ENCODE data around the gene C1orf87.

Gene C1orf87

DNA sequence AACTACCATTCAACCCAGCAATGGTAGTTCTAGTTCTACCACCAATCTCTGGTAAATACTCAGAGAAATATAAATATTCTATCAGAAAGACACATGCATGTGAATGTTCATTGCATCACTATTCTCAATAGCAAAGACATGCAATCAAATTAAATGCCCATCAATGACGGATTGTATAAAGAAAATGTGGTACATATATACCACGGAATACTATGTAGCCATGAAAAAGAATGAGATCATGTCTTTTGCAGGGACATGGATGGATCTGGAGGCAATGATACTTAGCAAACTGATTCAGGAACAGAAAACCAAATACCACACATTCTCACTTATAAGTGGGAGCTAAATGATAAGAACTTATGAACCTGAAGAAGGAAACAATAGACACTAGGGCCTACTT is 37.5 kb upstream of the C1orf87 start:
- TF ChIP-seq CTCF (IDR thresholded peaks at IDR 0.05; ENCODE audit: control extremely low read depth, extremely low read depth, low read depth, missing control alignments), result no peak
- ChIA-PET CTCF (interaction anchor here (1.8 kb wide), 2 partner anchors 10 to 19 kb away, joined by 5 read pairs; no protein-coding TSS in a partner anchor), POLR2A (no interaction called here)
- DNase-seq (ENCODE audit: extremely low spot score), result no peak

- DNase-seq (ENCODE audit: extremely low spot score), result no peak
- no peak for TF ChIP-seq CTCF (IDR thresholded peaks at IDR 0.05; ENCODE audit: control extremely low read depth, extremely low read depth, low read depth, missing control alignments)
- POLR2A ChIA-PET, result no interaction called here
- CTCF ChIA-PET, result interaction anchor here (0.9 to 1.0 kb wide), 2 partner anchors 16 to 49 kb away, joined by 3 read pairs; no protein-coding TSS in a partner anchor
Observed at GRCh38 chr1:60108196-60108595, 34.6 kb upstream of the C1orf87 start.

GRCh38 chr1:60103186-60103585 is 29.6 kb upstream of the C1orf87 start:
- POLR2A ChIA-PET, result no interaction called here
- DNase-seq (ENCODE audit: extremely low spot score), result no peak
- TF ChIP-seq CTCF (IDR thresholded peaks at IDR 0.05; ENCODE audit: control extremely low read depth, extremely low read depth, low read depth, missing control alignments), result no peak
- CTCF ChIA-PET, result no interaction called here

DNA sequence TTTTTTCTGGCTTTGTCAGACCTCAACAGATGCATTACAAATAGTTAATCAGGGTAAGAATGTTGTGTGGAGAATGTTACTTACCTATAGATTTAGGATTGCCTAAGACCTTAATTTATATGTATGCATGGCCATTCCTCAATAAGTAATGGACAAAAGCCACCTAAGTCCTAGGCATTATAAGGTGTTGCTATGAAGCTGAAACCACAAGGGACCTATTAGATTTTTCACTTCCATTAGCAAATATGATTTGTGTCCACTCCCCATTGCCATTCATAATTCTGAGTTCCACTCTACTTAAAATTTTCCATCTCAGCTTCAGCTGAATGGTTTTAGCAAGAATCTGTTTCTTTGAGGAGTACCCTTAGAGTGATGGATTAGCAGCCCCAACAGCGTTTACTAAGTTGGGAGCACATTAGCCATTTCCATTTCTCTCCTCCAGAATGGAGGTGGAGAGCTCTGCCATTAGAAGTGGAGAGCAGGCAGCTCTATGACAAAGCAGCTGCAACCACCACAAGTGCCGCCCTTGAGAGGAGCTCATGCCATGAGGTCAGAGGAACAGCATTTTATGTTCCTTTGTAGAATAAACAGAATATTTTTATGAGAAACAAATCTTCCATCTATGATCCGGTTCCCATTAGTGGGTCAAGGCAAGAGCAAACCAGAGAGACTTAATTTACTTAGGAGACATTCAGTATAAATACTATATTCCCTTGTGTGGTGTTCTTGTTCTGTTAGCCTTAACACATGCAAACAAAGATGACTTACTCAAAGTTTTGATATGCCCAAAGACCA is 28.9 kb upstream of the C1orf87 start:
- ChIA-PET CTCF (interaction anchor here (1.1 kb wide), 1 partner anchor 26 kb away, joined by 4 read pairs; no protein-coding TSS in a partner anchor), POLR2A (no interaction called here)
- no peak for TF ChIP-seq CTCF (IDR thresholded peaks at IDR 0.05; ENCODE audit: control extremely low read depth, extremely low read depth, low read depth, missing control alignments)
- DNase-seq (ENCODE audit: extremely low spot score), result no peak

GRCh38 chr1:60101516-60101915 is 27.9 kb upstream of the C1orf87 start:
- POLR2A ChIA-PET, result no interaction called here
- CTCF ChIA-PET, result interaction anchor here (1.1 kb wide), 1 partner anchor 27 kb away, joined by 4 read pairs; no protein-coding TSS in a partner anchor
- no peak for DNase-seq (ENCODE audit: extremely low spot score)
- no peak for TF ChIP-seq CTCF (IDR thresholded peaks at IDR 0.05; ENCODE audit: control extremely low read depth, extremely low read depth, low read depth, missing control alignments)

- CTCF ChIA-PET, result interaction anchor here (1.3 to 2.0 kb wide), 3 partner anchors 13 to 19 kb away, joined by 3 to 6 read pairs (median 5); no protein-coding TSS in a partner anchor
- DNase-seq (ENCODE audit: extremely low spot score), result no peak
- POLR2A ChIA-PET, result no interaction called here
- no peak for TF ChIP-seq CTCF (IDR thresholded peaks at IDR 0.05; ENCODE audit: control extremely low read depth, extremely low read depth, low read depth, missing control alignments)
Observed at GRCh38 chr1:60091195-60091715, 17.7 kb upstream of the C1orf87 start.
